Measurements from ENCODE around the gene LTBP2. TPM values are rescaled to one million over a fixed set of nuclear protein-coding genes. Genes with fewer than 3 reads are reported as not detected.
"Not testable (repeated sequence)": the region's sequence is repeated elsewhere in the genome, so short reads cannot be mapped to it uniquely, and the experiment has no call there.

Gene LTBP2
- total RNA-seq, 1 experiment from 2014 or later: 124 TPM

GRCh38 chr14:74538411-74539391, 73.3 kb downstream of the LTBP2 start:
- Histone ChIP-seq H4K20me1 (ENCODE audit: insufficient read depth) (no peaks in the 10 kb centered on the region), H3K36me3 (ENCODE audit: low read depth) (no peaks in the 10 kb centered on the region), H3K9me2 (ENCODE audit: insufficient read depth) (no peaks in the 10 kb centered on the region), H3K4me1 (replicated peaks; ENCODE audit: insufficient read depth) (no peaks in the 10 kb centered on the region), H2AFZ (no peak overlapping the region), H3F3A (ENCODE audit: insufficient read depth, low read depth) (no peaks in the 10 kb centered on the region; the same call in 1 of the 2 replicates), H3K4me3 (no peak overlapping the region), H3K79me2 (ENCODE audit: low read depth) (no peaks in the 10 kb centered on the region), H3K9me3 (ENCODE audit: insufficient read depth, low read depth) (no peaks in the 10 kb centered on the region), H3K27ac (no peak overlapping the region), H3K4me2 (no peak overlapping the region), H3K27me3 (ENCODE audit: insufficient read depth, low read depth) (no peaks in the 10 kb centered on the region)
- POLR2A ChIA-PET (ENCODE audit: unreplicated experiment): interaction anchor here (0.6 kb wide), 2 partner anchors 31 to 42 kb away, joined by 4 read pairs; no protein-coding TSS in a partner anchor
- intact Hi-C loops (cut with micrococcal nuclease; ENCODE audit: unreplicated experiment): no loop called here
- no TSS peak for BruUV-seq (replicated peaks)
- CTCF ChIA-PET: interaction anchor here (0.5 kb wide), 1 partner anchor 184 kb away, joined by 6 read pairs; no protein-coding TSS in a partner anchor
- DNase-seq: no peak
- TF ChIP-seq EZH2 (IDR thresholded peaks at IDR 0.05; ENCODE audit: low read depth) (no peak), CTCF (conservative IDR thresholded peaks at IDR 0.05) (no peak)

- H3K79me2 ChIP-seq (ENCODE audit: low read depth); H3K4me1 ChIP-seq (replicated peaks; ENCODE audit: insufficient read depth); H3F3A ChIP-seq (ENCODE audit: insufficient read depth, low read depth); POLR2A ChIA-PET (ENCODE audit: unreplicated experiment); H3K9me2 ChIP-seq (ENCODE audit: insufficient read depth); DNase-seq; H3K27me3 ChIP-seq (ENCODE audit: insufficient read depth, low read depth); H4K20me1 ChIP-seq (ENCODE audit: insufficient read depth); H3K36me3 ChIP-seq (ENCODE audit: low read depth); BruUV-seq (replicated peaks); intact Hi-C loops (cut with micrococcal nuclease; ENCODE audit: unreplicated experiment); CTCF ChIA-PET; H2AFZ ChIP-seq; H3K4me3 ChIP-seq; H3K4me2 ChIP-seq; H3K9me3 ChIP-seq (ENCODE audit: insufficient read depth, low read depth); H3K27ac ChIP-seq: not testable (repeated sequence)
Observed at GRCh38 chr14:74536336-74536735, 75.7 kb downstream of the LTBP2 start.

- no peaks in the 10 kb centered on the region; the same call in 1 of the 2 replicates for H3F3A ChIP-seq (ENCODE audit: insufficient read depth, low read depth)
Observed at GRCh38 chr14:74535756-74536325, 76.2 kb downstream of the LTBP2 start.

More at GRCh38 chr14:74535756-74536325, 76.2 kb downstream of the LTBP2 start:
- Histone ChIP-seq H3K27ac (no peak overlapping the region), H4K20me1 (ENCODE audit: insufficient read depth) (no peaks in the 10 kb centered on the region), H3K4me2 (no peak overlapping the region), H3K4me1 (replicated peaks; ENCODE audit: insufficient read depth) (no peaks in the 10 kb centered on the region), H3K9me3 (ENCODE audit: insufficient read depth, low read depth) (no peaks in the 10 kb centered on the region), H3K79me2 (ENCODE audit: low read depth) (no peaks in the 10 kb centered on the region), H3K27me3 (ENCODE audit: insufficient read depth, low read depth) (no peaks in the 10 kb centered on the region), H2AFZ (no peak overlapping the region), H3K9me2 (ENCODE audit: insufficient read depth) (no peaks in the 10 kb centered on the region), H3K4me3 (no peak overlapping the region), H3K36me3 (ENCODE audit: low read depth) (no peaks in the 10 kb centered on the region)
- no TSS peak for BruUV-seq (replicated peaks)
- TF ChIP-seq CTCF (conservative IDR thresholded peaks at IDR 0.05) (no peak), EZH2 (IDR thresholded peaks at IDR 0.05; ENCODE audit: low read depth) (no peak)
- DNase-seq: no peak
- intact Hi-C loops (cut with micrococcal nuclease; ENCODE audit: unreplicated experiment): no loop called here
- POLR2A ChIA-PET (ENCODE audit: unreplicated experiment): no interaction called here
- CTCF ChIA-PET: no interaction called here

All from PC-9 (cell line).